Psoas muscle (tissue), 8 donors: ENCODE data around the gene BAIAP2. TPM values are rescaled to one million over a fixed set of nuclear protein-coding genes. Genes with fewer than 3 reads are reported as not detected.
A peak's percentile ranks its signal among the peaks of the same experiment; 100 is the strongest.

Experiments used
- ATAC-seq, 4 donors: fragments of 200-7000 bp; cut with Tn5 transposase; one replicate each; pipeline ENCODE4 v1.9.1; 2020; ENCODE audit warnings: moderate library complexity in 3 of 4, mild to moderate bottlenecking in 2 of 4
- DNase-seq, 2 donors: peaks; one replicate each; pipeline ENCODE4 v3.0.0-alpha.2; 2020
- H3K27ac ChIP-seq: fragments of 200-600 bp; one replicate; pipeline ENCODE4 v1.8.0; 2022
- H3K27me3 ChIP-seq, 3 donors: fragments of 200-600 bp in 1 of 3; one replicate each; pipeline versions ENCODE4 v1.6.1 to v1.8.0; 2013 to 2022; ENCODE audit warnings: low read length in 2 of 3, mild to moderate bottlenecking in 2 of 3, moderate library complexity in 1 of 3; ENCODE audit not compliant: insufficient read depth in 3 of 3
- H3K36me3 ChIP-seq, 2 donors: fragments of 200-600 bp in 1 of 2; one replicate each; pipeline versions ENCODE4 v1.6.1 to v1.8.0; 2013 to 2022; ENCODE audit warnings: low read depth in 1 of 2, mild to moderate bottlenecking in 1 of 2, moderate library complexity in 1 of 2; ENCODE audit not compliant: insufficient read depth in 1 of 2
- H3K4me1 ChIP-seq: fragments of 200-600 bp; one replicate; pipeline ENCODE4 v1.8.0; 2022
- H3K4me3 ChIP-seq: fragments of 200-600 bp; one replicate; pipeline ENCODE4 v1.8.0; 2022; ENCODE audit warnings: mild to moderate bottlenecking
- H3K9me3 ChIP-seq: fragments of 200-600 bp; one replicate; pipeline ENCODE4 v1.8.0; 2022
- WGBS, 3 donors: extraction: QIAGEN DNeasy Blood & Tissue Kit; methylation state at CpG; one replicate each; pipeline versions ENCODE4 v1.1.6 to v1.1.7; 2013; 5-methylcytosine and 5-hydroxymethylcytosine counted together
- intact Hi-C, 2 donors: fragments of 100-400 bp; cut with DNase I; formaldehyde crosslinking; loops; one replicate each; pipeline versions ENCODE4 v1.11.0 to v1.14.2; 2022
- polyA plus RNA-seq, 3 donors: library from polyadenylated mRNA; stranded (reverse); fragments of 200-250 nt; gene quantifications; one replicate each; pipeline ENCODE4 v1.2.3, GENCODE V29; 2013
- total RNA-seq, 4 donors: library from RNA; stranded (reverse); fragmentation: NEBNext Ultra II Directional in 2 of 4; extraction: Animal tissue kit (Norgen Biotek cat#: 25700) in 2 of 4; gene quantifications; one replicate each; pipeline versions ENCODE4 v1.2.1 to v1.2.4, GENCODE V29; 2021 to 2023
- TF ChIP-seq, protein P1 (sequence below): fragments of 200-600 bp; IDR thresholded peaks from one replicate; pipeline ENCODE4 v1.8.0; 2022; ENCODE audit warnings: antibody characterized with exemption
- donor health status: healthy with polysubstance abuse.
- donor health status: DM: no; HTN: no; CAD: no; lungs with moderate emphysema.
- donor health status: Bipolar disorder and iron deficiency.
- donor health status: healthy.
- donor health status: DM: yes; HTN: yes; CAD: no.
- donor health status: DM: no; HTN: no; CAD: no.
- donor health status: DM: no; HTN: no; CAD: no.
- donor health status: DM: yes; HTN: yes; CAD: no.

The BAIAP2 gene
- total and polyA plus RNA-seq, 7 donors, result 3.9 to 28.9 (median 8.6) TPM

DNA sequence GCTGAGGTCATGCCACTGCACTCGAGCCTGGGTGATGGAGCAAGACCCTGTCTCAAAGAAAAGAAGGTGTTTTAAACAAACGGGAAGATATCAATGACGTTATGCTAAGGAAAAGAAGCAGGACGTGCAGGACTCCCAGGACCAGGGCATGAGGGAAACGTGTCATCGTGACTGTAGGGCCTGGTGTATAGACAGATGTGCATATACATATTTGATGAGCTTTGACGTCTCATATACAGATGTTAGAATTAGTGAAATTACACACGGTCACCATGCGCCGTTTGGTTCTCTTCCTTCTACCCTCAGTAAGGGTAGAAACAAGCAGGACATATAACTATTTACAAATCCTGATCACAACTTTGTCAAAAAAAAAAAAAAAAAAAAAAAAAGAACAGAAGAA lies 112.8 kb downstream of the BAIAP2 start:
- Histone ChIP-seq H3K4me1 (peaks cover 3% of the 10 kb centered on the region), H3K4me3 (no peak overlapping the region), H3K27ac (no peak overlapping the region), H3K9me3 (no peaks in the 10 kb centered on the region), H3K36me3 (no peaks in the 10 kb centered on the region), H3K27me3 (peaks cover 0 to 6% (median 2%) of the 10 kb centered on the region in 3 donors)
- DNase-seq, result no peak
- intact Hi-C loops, result loop anchor here in 1 of 2 donors (10.0 kb wide), 1 partner anchor 387 kb away; no protein-coding TSS in a partner anchor
- TF ChIP-seq, protein P1, sequence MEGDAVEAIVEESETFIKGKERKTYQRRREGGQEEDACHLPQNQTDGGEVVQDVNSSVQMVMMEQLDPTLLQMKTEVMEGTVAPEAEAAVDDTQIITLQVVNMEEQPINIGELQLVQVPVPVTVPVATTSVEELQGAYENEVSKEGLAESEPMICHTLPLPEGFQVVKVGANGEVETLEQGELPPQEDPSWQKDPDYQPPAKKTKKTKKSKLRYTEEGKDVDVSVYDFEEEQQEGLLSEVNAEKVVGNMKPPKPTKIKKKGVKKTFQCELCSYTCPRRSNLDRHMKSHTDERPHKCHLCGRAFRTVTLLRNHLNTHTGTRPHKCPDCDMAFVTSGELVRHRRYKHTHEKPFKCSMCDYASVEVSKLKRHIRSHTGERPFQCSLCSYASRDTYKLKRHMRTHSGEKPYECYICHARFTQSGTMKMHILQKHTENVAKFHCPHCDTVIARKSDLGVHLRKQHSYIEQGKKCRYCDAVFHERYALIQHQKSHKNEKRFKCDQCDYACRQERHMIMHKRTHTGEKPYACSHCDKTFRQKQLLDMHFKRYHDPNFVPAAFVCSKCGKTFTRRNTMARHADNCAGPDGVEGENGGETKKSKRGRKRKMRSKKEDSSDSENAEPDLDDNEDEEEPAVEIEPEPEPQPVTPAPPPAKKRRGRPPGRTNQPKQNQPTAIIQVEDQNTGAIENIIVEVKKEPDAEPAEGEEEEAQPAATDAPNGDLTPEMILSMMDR, result no peak
- 66 to 69% (median 68%) methylated on average over 10 of the region's 10 CpGs for WGBS, 3 donors
- no peak for ATAC-seq

DNA sequence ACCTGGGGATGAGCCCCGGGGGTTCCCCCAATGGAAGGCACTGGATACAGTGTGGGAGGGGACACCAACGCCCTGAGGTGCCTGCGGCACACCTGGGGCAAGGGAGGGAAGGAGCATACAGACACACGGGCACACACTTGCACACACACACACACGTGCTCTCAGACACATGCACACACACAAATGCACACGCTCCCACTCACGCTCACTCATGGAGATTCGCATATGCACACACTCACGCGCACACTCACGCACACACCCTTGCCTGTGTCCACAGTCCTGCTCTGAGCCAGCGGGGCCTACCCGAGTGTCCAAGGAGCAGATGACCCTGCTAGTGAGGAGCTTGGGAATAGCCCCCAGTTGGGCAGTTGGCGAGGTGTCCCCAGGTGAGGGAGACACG lies 113.6 kb downstream of the BAIAP2 start:
- DNase-seq, result no peak
- Histone ChIP-seq H3K27me3 (peaks cover 0 to 6% (median 3%) of the 10 kb centered on the region in 3 donors), H3K27ac (no peak overlapping the region), H3K4me1 (no peaks in the 10 kb centered on the region), H3K9me3 (no peaks in the 10 kb centered on the region), H3K36me3 (no peaks in the 10 kb centered on the region), H3K4me3 (no peak overlapping the region)
- ATAC-seq, result no peak
- 81 to 89% (median 83%) methylated on average over 15 of the region's 15 CpGs for WGBS, 3 donors
- intact Hi-C loops, result loop anchor here in 1 of 2 donors (10.0 kb wide), 1 partner anchor 386 kb away; no protein-coding TSS in a partner anchor
- TF ChIP-seq, protein P1, result no peak

DNA sequence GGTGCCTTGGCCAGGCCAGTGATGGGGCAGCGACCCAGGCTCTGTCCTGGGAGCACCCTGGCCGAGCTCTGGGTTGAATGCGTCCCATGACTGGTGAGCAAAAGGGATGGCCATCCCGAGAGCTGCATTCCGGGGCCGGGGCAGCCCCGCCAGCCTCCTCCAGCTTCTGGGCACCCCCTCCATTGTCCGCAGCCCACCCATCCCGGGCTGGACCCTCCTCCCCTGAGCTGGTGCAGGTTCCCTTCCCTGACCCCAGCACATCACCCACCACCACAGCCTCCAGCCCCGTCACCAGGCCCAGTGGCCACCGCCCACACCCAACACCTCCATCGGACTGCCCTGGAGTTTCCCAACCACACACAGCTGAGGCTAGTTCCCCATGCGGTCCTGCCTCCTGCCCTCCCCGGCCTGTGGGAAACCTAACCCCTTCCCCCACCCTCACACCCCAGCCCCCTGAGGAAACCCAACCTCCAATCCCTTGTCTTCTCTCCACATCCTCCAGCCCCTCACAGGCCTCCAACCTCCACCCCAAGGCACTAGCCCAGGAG lies 114.1 kb downstream of the BAIAP2 start:
- Histone ChIP-seq H3K27me3 (peaks cover 0 to 6% (median 3%) of the 10 kb centered on the region in 3 donors), H3K4me1 (no peaks in the 10 kb centered on the region), H3K4me3 (no peak overlapping the region), H3K27ac (no peak overlapping the region), H3K9me3 (no peaks in the 10 kb centered on the region), H3K36me3 (no peaks in the 10 kb centered on the region)
- DNase-seq (no peak), ATAC-seq (no peak)
- WGBS, 3 donors, result 79 to 81% (median 80%) methylated on average over 11 to 14 of the region's 14 CpGs
- intact Hi-C loops, result loop anchor here in 1 of 2 donors (10.0 kb wide), 1 partner anchor 386 kb away; no protein-coding TSS in a partner anchor
- TF ChIP-seq, protein P1, result no peak

DNA sequence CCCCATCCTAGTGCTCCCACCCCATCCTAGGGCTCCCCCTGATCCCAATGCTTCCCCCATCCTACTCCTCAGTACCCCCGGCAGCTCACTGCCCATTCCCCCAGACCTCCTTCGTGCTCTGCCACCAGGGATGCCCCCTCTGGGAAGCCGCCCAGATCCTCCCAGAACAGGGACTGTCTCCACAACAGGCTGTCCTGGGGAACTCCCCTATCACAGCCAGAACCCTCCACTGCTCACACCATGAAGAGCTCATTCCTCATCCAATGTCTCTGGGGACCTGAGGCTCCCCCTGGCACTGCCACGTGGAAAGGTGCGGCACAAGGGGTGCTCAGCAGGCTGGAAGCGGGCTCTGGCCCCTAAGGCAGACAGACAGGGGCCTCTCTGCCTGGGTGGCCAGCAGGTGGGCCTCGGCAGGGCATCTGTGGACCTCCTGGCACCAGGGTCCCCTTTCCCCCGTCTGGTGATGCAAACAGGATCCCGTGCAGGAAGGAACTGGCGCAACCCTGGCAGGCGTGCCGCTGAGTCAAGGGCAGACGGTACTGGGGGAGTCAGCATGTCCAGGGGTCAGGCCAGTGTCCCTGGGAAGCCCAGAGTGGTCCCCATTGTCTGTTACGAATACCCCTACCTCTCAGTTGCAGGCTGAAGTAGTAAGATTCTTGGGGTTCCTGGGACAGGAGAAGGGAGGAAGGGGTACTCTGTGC lies 115.6 kb downstream of the BAIAP2 start:
- DNase-seq (no peak), ATAC-seq (peak in 1 of 4 donors; percentile 37)
- H3K4me3 ChIP-seq, result no peak overlapping the region
- H3K9me3 ChIP-seq, result no peaks in the 10 kb centered on the region
- no peaks in the 10 kb centered on the region for H3K4me1 ChIP-seq
- 66 to 67% (median 66%) methylated on average over 14 of the region's 14 CpGs for WGBS, 3 donors
- peaks cover 0 to 6% (median 3%) of the 10 kb centered on the region in 3 donors for H3K27me3 ChIP-seq
- no peak overlapping the region for H3K27ac ChIP-seq
- TF ChIP-seq, protein P1, result no peak
- intact Hi-C loops, result no loop called here
- no peaks in the 10 kb centered on the region for H3K36me3 ChIP-seq
